ENCODE measurements around the gene ACKR3.

ACKR3 gene

DNA sequence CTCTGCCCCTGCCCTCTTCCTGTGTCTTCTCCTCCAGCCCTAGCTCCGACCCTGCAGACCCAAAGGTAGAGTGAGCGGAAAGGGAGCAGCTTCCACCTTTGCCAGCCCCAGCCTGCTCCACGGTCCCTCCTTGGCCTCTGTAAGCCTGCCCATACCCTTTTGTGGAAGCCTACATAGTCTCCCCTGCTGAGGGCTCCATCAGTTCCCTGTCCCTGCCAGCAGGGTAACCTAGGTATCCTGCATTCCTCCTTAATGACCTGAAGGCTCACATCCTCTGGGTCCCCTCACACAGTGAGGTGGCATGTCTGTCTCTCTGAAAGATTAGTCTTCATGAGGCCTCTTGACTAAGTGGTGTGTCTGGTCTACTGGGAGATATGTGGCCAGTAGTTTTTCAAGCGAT, 20.5 kb upstream of the ACKR3 start:
- DNase-seq (ENCODE audit: low read depth in 2 of 3, low spot score in 1 of 3), result no peak

DNA sequence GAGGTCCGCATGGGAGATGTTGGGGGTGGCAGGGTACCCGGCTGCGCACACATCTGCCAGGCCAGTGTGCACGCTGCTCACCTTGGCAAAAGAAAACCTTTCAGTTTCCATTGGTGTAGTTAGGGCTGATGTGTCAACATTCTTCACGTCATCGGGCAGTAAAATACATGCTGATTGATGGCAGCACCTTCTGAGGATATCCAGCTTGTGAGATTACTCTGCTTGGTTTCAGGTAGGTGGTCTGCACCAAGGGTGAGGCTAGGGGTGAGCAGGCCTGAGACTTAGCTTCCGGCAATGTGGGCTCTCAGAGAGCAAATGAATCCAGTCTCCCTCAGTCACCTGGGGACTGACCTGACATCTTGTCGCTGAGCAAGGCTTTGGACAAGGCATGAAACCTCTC, 19.3 kb upstream of the ACKR3 start:
- no peak for DNase-seq (ENCODE audit: low read depth in 2 of 3, low spot score in 1 of 3)

DNA sequence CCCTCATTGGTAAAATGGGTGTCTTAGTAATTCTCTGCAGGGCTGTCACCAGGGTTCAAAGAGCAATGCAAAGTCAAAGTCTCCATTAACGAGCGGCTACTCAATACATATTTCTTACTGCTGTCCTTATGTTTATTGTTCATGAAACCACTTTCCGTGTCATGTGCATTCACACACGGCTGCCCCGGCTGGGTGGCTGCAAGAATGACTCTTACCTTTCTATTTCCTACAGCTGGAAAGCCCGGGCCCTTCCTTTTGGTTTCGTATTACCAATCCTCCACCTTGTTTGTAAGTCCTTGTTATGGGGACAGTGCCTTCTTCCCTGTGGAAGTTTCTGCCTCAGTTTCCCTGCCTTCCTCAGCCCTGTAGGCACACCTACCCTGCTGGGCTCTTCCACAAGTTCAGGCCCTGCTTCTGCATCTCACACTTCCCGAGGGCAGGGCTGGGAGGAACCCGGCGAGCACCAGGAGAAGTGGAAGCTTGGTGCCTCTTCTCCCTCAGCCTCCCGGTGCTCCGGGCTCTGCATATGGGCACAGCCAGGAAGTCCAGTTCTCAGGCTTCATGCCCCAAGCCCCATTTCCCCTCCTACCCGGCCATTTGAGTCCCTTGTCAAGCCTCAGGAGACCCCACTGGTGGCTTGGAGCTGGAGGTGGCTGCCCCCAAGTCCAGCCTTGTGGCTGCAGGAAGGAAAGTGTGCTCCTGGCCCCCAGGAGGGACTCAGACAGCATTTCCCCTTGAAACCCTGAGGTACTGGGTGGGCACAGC, 18.7 kb upstream of the ACKR3 start:
- no peak for DNase-seq (ENCODE audit: low read depth in 2 of 3, low spot score in 1 of 3)

DNA sequence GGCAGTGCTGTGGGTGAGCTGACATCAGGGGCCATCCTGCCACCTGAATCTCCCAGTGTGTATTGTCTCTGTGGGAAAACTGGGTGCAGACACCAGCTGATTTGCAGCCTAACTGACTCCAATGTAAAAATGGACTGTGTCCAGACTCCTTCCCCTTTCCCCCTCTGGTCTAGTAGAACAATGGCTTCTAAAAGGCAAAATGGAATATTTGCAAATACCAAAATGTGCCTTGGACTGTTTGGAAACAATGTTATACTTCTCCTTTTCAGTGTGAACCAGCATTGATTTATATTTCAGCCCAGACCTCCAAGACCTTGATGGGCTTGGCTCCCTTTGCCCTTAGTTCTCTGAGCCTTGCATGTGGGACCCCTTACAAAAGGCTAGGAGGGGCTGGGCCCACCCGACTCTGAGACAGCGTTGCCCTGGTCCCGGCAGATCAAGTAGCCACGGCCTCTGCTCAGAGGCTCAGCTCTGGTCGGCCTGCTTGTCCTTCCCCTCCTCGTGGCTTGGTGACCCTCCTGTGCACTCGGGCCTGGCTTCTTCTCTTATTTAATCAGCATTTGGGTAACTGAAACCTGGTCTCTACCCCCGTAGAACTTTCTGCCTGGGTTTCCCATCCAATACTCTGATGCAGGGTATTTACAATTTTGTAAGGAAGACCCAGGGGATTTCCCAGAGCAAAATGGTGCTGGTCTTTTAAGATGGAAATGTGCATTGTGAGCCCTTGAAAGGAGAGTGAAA, 18.0 kb upstream of the ACKR3 start:
- DNase-seq (ENCODE audit: low read depth in 2 of 3, low spot score in 1 of 3), result no peak

DNA sequence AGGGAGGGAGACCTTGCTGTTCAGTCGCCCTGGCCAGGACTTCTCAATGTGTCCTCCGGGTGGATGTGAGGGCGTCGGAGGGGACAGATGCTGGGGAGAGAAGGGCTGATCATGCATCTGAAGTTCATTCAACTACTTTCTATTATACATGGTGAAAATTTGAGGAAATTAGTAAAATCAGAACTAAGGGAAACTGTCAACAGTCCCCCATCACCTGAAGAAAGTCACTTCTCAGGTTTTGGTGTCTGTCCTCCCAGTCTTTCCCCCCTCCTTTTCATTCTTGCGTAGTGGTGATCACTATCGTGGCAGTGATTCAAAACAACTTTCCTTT, 17.4 kb upstream of the ACKR3 start:
- no peak for DNase-seq (ENCODE audit: low read depth in 2 of 3, low spot score in 1 of 3)

DNA sequence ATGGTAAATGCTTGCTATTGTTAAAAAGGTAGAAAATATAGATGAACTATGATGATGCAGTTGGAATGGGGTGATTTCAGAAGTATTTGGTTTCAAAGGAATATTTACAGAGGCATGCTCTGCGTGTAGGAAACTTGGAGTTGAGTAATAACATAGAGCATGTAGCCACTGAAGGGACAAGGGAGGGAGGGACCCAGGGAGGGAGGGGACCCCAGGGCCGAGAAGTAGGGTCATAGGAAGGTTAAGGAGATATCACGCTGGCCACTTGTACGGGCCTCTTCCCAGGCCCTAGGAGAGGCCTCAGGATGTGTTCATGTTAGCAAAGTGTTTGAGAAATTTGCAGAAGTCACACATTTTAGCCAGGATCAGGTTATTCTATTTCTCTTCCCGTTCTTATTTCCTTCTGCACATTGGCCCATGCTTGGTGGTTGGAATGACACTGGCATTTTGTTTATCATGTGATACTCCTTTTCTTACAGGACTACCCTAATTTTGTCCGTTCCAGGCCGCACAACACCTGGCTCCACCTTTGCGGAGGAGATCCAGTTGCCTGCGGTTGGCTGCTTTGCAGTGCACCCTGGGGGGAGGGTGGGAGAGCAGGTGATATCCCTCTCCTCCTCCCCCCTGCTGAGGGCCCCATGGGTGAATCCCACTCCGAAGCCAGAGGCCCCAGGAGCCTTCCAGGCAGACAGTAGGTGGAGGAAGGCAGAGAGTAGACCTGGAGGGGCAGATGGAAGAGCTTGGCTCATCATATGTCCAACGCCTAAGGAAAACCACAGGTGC, 16.9 kb upstream of the ACKR3 start:
- no peak for DNase-seq (ENCODE audit: low read depth in 2 of 3, low spot score in 1 of 3)

DNA sequence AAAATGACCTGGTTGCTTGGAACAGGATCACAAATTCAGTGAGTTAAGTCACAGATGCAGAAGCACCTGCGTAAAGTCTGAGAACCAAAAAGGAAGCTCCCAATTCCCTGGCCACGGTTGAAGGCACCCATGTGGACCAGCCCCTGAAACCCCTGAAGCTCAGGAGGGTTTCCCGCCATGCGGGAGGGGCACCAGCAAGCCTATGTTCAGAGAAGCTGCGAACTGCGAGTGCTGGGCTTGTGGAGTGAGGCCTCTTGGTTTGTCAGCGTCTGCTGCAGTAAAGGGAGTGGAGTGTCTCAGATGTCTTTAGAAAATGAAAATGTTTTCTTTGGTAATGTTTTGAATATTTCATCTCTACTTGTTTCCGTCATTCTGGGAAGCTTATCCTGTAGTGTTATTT, 16.1 kb upstream of the ACKR3 start:
- no peak for DNase-seq (ENCODE audit: low read depth in 2 of 3, low spot score in 1 of 3)

DNA sequence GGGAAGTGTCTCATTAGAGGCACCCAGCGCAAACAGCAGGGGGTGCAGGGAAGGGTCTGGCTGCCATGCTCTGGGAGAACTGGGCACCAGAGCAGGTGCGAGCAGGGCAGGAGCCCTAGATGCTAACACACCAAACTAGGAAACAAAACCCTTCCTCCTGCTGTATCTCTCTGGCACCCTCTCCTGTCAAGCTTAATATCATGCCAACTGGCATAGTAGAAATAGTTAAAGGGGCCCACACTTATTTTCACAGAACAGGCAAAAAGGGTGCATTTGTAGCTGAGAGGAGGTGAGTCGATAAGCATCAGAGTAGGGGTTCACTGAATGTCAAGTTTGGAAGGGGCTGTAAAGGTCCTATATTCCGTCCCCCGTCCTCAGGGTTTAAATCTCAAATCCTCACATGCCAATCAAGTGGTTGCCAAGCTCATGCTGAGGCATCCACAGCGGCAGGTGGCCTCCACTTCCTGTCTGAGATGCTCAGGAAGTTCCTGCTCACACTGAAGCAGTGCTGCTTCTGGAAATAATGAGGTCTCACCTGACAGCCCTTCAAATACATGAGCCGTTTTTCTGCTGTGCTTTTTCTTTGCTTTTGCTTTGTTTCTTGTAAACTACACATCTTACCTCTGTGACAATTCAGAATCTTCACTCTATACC, 14.9 kb upstream of the ACKR3 start:
- no peak for DNase-seq (ENCODE audit: low read depth in 2 of 3, low spot score in 1 of 3)

DNA sequence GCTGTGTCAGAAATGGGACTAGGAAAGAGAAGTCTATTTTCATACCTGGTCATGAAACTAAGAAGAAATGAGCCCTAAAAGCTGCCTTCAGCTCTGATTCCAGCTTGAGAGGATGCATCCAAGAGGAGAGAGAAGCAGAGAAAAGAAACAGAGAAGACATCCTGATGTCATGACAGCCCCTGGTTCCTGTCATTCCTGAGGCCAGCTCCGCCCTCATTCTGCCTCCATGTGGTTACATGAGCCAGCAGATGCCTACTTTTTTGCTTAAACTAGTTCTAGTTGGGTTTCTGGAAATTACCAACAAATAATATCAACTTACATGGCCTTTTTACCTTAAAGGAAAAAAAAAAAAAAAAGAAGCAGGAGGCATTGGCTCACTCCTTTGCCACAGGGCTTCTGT, 14.1 kb upstream of the ACKR3 start:
- DNase-seq (ENCODE audit: low read depth in 2 of 3, low spot score in 1 of 3), result no peak

DNA sequence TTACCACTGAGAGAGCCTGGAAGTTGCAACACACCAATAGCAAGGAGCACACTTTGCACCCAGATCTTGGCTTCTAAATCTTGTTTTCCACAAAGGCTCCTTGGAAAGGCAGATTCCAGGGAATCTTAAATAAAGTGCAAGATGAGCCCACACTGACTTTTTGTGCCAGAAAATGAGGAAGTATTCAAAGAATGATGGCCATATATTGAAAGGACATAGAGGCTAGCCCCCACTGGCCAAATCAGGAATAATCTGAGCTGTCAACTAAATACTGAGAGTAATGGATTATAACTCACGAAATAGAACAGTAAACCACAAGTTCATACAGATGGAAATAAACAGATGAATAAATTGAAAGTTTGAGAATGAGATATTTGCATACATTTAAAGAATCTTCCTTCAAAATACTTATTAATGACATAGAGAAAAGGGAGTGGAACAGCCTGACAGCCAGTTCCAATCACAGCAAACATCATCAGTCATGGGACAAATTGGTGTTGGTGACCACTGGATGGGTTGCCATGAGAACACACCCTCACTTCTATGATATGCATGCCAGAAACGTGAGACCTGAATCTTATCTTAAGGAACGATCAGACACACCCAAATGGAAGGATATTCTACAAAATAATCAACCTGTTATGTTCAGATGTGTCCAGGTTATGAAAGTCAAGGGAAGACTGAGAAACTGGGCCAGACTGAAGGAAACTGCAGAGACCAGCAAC, 12.2 kb upstream of the ACKR3 start:
- no peak for DNase-seq (ENCODE audit: low read depth in 2 of 3, low spot score in 1 of 3)

DNA sequence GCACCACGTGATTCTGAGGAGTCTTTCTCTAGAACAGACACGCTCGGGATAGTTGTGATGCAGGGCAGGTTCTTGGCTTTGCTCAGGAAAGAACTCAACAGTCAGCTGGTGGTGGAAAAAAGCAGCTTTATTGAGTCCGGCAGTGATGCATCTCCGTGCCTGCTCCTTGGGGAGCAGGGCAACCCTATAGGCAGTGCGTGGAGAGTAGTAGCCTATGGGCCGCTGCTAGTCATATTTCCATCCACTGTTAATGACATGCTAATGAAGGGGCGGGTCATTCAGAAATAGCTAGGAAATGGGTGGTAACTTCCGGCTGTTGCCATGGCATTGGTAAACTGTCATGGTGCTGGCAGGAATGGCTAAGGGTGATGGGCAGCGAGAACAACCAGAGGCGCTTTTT, 11.6 kb upstream of the ACKR3 start:
- DNase-seq (ENCODE audit: low read depth in 2 of 3, low spot score in 1 of 3), result no peak

DNA sequence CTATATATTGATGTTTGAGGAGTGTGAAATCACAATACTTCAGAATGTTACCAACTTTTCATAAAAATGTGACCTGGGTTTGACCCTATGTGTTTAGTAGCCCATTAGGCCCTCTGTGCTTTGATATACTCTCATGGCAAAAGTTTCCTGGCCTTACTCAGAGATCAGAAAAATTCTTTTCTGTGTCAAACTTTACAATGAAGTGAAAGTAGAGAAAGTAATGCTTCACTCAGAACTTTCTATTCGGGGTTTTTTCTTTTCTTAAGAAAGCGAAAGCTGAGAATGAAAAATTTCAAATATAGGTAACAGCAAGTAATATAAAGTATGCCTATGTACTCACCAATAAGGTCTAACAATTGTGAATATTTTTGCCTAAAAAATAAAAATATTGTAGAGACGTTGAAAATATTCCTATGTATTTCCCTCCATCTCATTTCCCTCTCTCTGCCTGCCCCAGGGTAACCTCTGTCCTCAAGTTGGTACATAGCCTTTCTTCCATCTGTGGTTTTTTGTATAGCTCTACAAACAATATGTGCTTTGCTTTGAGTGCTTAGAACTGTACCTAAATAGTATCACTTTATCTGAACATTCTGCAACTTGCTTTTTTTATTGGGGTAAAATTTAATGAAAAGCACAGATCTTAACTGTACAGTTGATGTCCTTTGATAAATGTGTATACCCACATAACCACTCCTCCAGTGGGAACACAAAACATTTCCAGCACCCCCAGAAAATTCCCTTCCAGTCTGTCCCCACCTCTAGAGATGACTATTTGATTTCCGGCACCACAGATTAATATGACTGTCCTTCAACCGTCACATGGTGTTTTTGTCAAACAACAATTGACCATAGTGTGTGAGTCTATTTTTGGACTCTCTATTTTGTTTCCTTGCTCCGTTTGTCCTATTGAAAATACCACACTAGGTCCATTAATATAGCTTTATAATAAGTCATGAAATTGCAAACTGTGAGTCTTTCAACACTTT, 10.3 kb upstream of the ACKR3 start:
- DNase-seq (ENCODE audit: low read depth in 2 of 3, low spot score in 1 of 3), result no peak

DNA sequence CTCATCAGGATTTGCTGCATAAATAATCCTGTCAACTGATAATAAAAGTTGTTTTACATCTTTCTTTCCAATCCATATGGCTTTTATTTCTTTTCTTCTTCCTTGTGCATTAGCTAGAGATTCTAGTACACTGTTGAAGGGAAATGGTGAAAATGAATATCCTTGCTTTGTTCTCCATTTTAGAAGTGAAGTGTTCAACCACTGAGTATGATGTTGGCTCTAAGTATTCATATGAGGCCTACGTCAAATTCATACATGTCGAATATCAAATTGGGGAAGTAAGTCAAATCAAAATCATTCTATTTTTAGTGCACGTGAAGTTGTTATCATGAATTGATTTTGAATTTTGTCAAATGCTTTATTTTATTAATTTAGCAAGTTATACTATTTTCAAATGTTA, 7.8 kb upstream of the ACKR3 start:
- no peak for DNase-seq (ENCODE audit: low read depth in 2 of 3, low spot score in 1 of 3)

DNA sequence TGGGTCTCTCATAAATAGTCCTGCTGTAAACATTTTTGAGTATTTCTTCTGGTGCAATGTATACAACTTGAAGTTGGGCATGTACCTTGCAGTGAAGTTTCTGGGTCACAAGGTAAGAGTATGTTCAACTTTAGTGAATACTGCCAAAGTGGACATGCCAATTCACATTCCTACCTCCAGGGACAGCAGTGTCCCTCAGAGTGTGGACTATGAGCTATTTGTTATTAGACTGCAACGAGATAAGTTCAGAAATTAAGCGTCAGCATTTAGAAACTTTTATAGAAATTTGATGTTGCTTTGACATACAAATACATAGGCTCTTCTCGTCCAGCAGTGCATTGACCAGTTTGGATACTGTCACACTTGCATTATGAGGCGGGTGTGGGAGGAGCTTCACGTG, 7.2 kb upstream of the ACKR3 start:
- DNase-seq (ENCODE audit: low read depth in 2 of 3, low spot score in 1 of 3), result no peak

DNA sequence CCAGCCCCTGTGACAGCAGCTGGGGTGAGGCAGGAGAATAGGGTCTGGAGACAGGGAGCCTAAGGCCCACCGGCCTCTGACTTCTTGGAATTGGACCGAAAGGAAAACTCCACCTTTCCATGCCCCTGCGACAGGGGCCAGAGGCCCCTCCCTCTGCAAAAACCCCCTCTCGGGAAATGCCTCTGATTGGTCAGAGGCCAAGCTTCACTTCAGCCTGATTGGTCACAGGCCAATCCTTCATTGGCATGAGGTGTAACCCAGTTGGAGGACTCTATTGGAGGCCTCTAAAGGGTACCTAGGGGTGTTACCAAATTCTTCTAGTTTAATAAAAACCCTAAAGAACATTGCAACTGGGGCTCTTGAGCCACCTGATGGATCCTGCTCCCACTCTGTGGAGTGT, 5.7 kb upstream of the ACKR3 start:
- no peak for DNase-seq (ENCODE audit: low read depth in 2 of 3, low spot score in 1 of 3)

DNA sequence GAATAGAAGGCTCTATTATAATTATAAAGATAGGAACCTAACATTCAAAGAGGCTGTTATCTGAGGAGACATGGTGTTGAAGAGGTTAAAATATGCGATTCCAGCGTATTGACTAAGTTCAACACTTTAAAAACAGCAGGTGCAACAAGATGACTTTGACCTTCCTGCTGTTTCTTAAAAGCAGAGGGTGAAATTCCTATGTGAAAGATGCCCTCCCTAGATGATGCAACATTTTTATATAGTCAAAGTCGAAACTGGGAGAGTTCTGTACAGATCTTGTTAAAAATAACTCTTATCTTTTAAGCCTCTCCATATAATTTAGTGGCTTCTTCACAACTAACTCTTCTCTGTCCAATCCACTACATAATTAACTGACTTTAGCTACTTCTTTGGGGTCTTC, 4.4 kb upstream of the ACKR3 start:
- no peak for DNase-seq (ENCODE audit: low read depth in 2 of 3, low spot score in 1 of 3)

DNA sequence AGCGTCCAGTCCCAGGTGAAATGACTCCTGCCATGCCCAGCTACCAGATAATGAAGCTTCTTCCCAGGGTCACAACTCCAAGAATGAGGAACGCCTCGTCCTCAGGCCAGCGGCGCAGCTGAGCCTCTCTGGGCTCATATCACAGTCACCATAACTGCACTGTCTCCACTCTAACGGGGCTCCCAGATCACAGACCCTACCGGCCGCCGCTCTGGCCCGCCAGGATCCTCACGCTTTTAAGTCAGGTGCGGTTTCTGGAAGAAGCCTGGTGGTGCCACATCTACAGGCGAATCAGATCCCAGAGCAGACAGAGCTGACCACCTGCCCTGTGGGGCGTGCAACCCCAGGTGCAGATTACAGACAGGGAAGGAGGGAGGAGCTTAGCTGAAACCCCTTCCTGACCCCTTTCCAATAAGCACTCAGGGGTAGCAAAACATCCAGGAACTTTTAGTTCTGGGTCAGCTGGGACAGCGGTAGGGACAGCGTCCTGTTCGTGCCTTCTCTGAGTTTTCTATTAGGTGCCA, 3.7 kb upstream of the ACKR3 start:
- no peak for DNase-seq (ENCODE audit: low read depth in 2 of 3, low spot score in 1 of 3)

DNA sequence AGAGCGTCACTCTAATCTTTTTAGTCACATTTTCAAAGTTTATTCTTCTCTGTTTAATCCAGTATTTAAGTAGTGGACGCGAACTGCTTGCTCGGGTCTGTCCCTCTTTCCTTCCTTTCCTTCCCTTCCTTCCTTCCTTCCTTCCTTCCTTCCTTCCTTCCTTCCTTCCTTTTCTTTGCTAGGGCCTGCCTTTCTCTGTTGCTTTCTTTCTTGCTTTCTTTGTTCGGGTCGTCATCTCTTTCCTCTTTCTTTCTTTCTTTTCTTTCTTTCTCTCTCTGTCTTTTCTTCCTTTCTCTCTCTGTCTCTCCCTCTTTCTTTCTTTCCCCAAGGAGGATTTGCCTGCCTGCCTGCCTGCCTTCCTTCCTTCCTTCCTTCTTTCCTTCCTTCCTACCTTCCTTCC, 3.0 kb upstream of the ACKR3 start:
- DNase-seq (ENCODE audit: low read depth in 2 of 3, low spot score in 1 of 3), result no peak

DNA sequence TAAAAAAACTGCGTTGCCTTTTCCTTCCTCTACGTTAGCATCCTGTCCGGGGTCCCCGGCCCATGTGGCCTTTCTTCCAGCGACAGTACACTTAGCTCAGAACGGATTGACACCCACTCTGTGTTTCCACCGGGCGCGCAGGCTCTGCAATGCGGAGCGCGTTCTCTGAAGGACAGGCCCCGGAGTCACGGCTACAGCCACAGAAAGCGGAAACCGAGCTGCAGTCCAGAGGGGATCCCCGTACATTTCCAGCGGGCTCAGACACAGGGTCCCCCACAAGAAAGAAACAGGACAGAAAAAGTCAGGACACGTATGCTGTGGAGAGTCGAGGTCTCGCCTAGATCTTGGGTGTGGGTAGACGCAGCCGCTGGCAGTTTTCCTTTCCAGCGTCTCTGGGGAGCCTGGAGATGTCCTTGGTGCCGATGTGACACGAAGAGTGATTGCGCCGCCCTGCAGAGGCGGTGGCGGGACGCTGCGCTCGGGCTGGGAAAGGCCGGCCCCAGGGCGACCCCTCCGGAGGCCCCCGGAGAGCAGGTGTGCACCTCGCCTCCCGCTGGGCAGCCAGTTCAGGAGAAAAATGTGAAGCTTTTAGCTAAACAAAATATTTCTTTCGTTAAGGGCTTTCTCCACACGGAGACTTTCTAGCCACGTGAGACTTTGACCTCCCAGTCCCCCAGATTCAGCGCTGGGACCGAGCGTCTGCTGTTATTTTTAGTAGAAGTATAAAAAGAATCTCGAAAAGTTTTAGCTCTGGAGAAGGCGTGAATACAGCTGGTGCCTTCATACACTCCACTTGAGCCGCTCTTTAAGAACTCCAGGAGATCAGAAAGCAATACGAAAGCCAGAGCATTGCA, 1.3 kb upstream of the ACKR3 start:
- DNase-seq (ENCODE audit: low read depth in 2 of 3, low spot score in 1 of 3), result peak in 2 of 3 donors; percentile 11 to 26
